ENCODE results near the gene IL11RA.

DNA sequence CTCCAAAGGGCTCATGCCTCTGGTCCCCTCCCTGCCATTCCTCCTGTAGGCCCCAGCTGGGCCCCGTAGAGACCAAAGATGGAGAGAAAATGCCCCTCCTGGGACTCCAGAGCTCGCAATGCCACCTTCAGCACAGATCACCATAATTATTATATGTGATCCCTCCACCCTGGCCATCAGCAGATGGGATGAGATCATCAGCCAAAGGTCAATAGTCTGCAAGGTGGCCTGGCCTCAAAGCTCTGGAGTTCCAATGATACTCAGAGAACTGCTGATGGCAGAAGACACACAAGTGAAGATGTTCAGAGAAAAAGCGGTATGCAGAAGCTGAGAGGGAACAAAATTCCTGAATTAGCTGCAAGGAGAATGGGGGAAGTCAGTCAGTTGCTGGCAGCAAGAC, 45.1 kb upstream of the IL11RA start:
- TF ChIP-seq SP1 (IDR thresholded peaks at IDR 0.05): no peak
- TF ChIP-seq ELF4 (IDR thresholded peaks at IDR 0.05): no peak
- no peak for TF ChIP-seq CTBP1 (IDR thresholded peaks at IDR 0.05; ENCODE audit: borderline replicate concordance)
- TF ChIP-seq BHLHE40 (IDR thresholded peaks at IDR 0.05; ENCODE audit: borderline replicate concordance): no peak
- no peak for TF ChIP-seq ARNT (IDR thresholded peaks at IDR 0.05)
- TF ChIP-seq ZNF384 (IDR thresholded peaks at IDR 0.05): no peak
- no peak for TF ChIP-seq SUZ12 (IDR thresholded peaks at IDR 0.05)
- TF ChIP-seq TARDBP (IDR thresholded peaks at IDR 0.05): no peak
- TF ChIP-seq FOXK2 (IDR thresholded peaks at IDR 0.05): no peak
- no peak for TF ChIP-seq FOXM1 (IDR thresholded peaks at IDR 0.05; ENCODE audit: borderline replicate concordance)
